HUES48 (cell line): ENCODE measurements around the gene SKIL.
A peak's percentile ranks its signal among the peaks of the same experiment; 100 is the strongest.

Experiments used
- H3K27ac ChIP-seq: one replicate; pipeline ENCODE4 v1.7.0; 2013; ENCODE audit warnings: low read depth, low read length, inconsistent platforms
- H3K27me3 ChIP-seq: 2 replicates; pipeline ENCODE4 v1.6.1; 2013; ENCODE audit warnings: mild to moderate bottlenecking, low read length; ENCODE audit not compliant: control insufficient read depth, insufficient read depth
- H3K36me3 ChIP-seq: 2 replicates; pipeline ENCODE4 v1.6.1; 2013; ENCODE audit warnings: low read length; ENCODE audit not compliant: control insufficient read depth, insufficient read depth
- H3K4me1 ChIP-seq: 2 replicates; pipeline ENCODE4 v1.6.1; 2013; ENCODE audit warnings: mild to moderate bottlenecking, low read length; ENCODE audit not compliant: control insufficient read depth, insufficient read depth
- H3K4me3 ChIP-seq: 2 replicates; pipeline ENCODE4 v1.5.1; 2013; ENCODE audit warnings: mild to moderate bottlenecking, low read depth, low read length
- H3K9ac ChIP-seq: 2 replicates; pipeline ENCODE4 v1.6.1; 2013; ENCODE audit warnings: mild to moderate bottlenecking, low read depth, low read length, moderate library complexity
- H3K9me3 ChIP-seq: 2 replicates; pipeline ENCODE4 v1.6.1; 2013; ENCODE audit warnings: low read length; ENCODE audit not compliant: control insufficient read depth, insufficient read depth

Gene SKIL

GRCh38 chr3:170352936-170353335 lies 4.6 kb upstream of the SKIL start:
- H3K36me3 ChIP-seq, result no peaks in the 10 kb centered on the region
- H3K27ac ChIP-seq, result no peak overlapping the region
- H3K4me3 ChIP-seq, result no peak overlapping the region
- H3K27me3 ChIP-seq, result no peaks in the 10 kb centered on the region
- H3K4me1 ChIP-seq, result peaks cover 24% of the 10 kb centered on the region
- H3K9ac ChIP-seq, result no peak overlapping the region
- H3K9me3 ChIP-seq, result no peaks in the 10 kb centered on the region

- H3K9ac ChIP-seq, result no peak overlapping the region
- no peaks in the 10 kb centered on the region for H3K9me3 ChIP-seq
- no peaks in the 10 kb centered on the region for H3K36me3 ChIP-seq
- H3K4me1 ChIP-seq, result peaks cover 24% of the 10 kb centered on the region
- H3K27ac ChIP-seq, result no peak overlapping the region
- H3K4me3 ChIP-seq, result no peak overlapping the region
- no peaks in the 10 kb centered on the region for H3K27me3 ChIP-seq
These were observed 4.0 kb upstream of the SKIL start for GRCh38 chr3:170353485-170353884.

- H3K4me3 ChIP-seq, result peak overlapping the region; percentile 51
- H3K27ac ChIP-seq, result peak overlapping the region; percentile 95
- H3K4me1 ChIP-seq, result peaks cover 24% of the 10 kb centered on the region
- H3K27me3 ChIP-seq, result no peaks in the 10 kb centered on the region
- no peaks in the 10 kb centered on the region for H3K9me3 ChIP-seq
- peaks cover 4% of the 10 kb centered on the region for H3K36me3 ChIP-seq
- no peak overlapping the region for H3K9ac ChIP-seq
These were observed 2.8 kb upstream of the SKIL start for GRCh38 chr3:170354760-170355159.

GRCh38 chr3:170355738-170356595 lies 1.5 kb upstream of the SKIL start:
- Histone ChIP-seq H3K4me1 (peaks cover 36% of the 10 kb centered on the region), H3K9me3 (no peaks in the 10 kb centered on the region), H3K36me3 (peaks cover 16% of the 10 kb centered on the region), H3K27me3 (no peaks in the 10 kb centered on the region), H3K27ac (peak overlapping the region; percentile 95), H3K9ac (peak overlapping the region; percentile 68), H3K4me3 (peak overlapping the region; percentile 71)

GRCh38 chr3:170356596-170357175 lies 829 bp upstream of the SKIL start:
- Histone ChIP-seq H3K9me3 (no peaks in the 10 kb centered on the region), H3K36me3 (peaks cover 23% of the 10 kb centered on the region), H3K27me3 (no peaks in the 10 kb centered on the region), H3K4me3 (peak overlapping the region; percentile 71), H3K4me1 (peaks cover 41% of the 10 kb centered on the region), H3K9ac (peak overlapping the region; percentile 68), H3K27ac (peak overlapping the region; percentile 95)

GRCh38 chr3:170358042-170359010 lies 811 bp downstream of the SKIL start:
- H3K4me3 ChIP-seq, result peak overlapping the region; percentile 90
- peaks cover 39% of the 10 kb centered on the region for H3K36me3 ChIP-seq
- no peaks in the 10 kb centered on the region for H3K9me3 ChIP-seq
- peak overlapping the region; percentile 98 for H3K27ac ChIP-seq
- peak overlapping the region; percentile 87 for H3K9ac ChIP-seq
- H3K27me3 ChIP-seq, result no peaks in the 10 kb centered on the region
- peaks cover 39% of the 10 kb centered on the region for H3K4me1 ChIP-seq

GRCh38 chr3:170359178-170359704 lies 1.7 kb downstream of the SKIL start:
- peak overlapping the region; percentile 90 for H3K4me3 ChIP-seq
- peak overlapping the region; percentile 98 for H3K27ac ChIP-seq
- no peaks in the 10 kb centered on the region for H3K9me3 ChIP-seq
- no peaks in the 10 kb centered on the region for H3K27me3 ChIP-seq
- H3K4me1 ChIP-seq, result peaks cover 37% of the 10 kb centered on the region
- peaks cover 47% of the 10 kb centered on the region for H3K36me3 ChIP-seq
- peak overlapping the region; percentile 87 for H3K9ac ChIP-seq

GRCh38 chr3:170360466-170360865 lies 3.0 kb downstream of the SKIL start:
- Histone ChIP-seq H3K4me1 (peaks cover 25% of the 10 kb centered on the region), H3K9me3 (no peaks in the 10 kb centered on the region), H3K27me3 (no peaks in the 10 kb centered on the region), H3K9ac (peak overlapping the region; percentile 87; the same call in 1 of the 2 replicates), H3K36me3 (peaks cover 59% of the 10 kb centered on the region), H3K4me3 (peak overlapping the region; percentile 90), H3K27ac (peak overlapping the region; percentile 62)

- Histone ChIP-seq H3K27ac (peak overlapping the region; percentile 62), H3K27me3 (no peaks in the 10 kb centered on the region), H3K9me3 (no peaks in the 10 kb centered on the region), H3K4me1 (peaks cover 21% of the 10 kb centered on the region; the same call in 1 of the 2 replicates), H3K9ac (peak overlapping the region; percentile 87; the same call in 1 of the 2 replicates), H3K4me3 (peak overlapping the region; percentile 90), H3K36me3 (peaks cover 63% of the 10 kb centered on the region)
These were observed 3.4 kb downstream of the SKIL start for GRCh38 chr3:170360916-170361315.

- no peaks in the 10 kb centered on the region for H3K9me3 ChIP-seq
- H3K9ac ChIP-seq, result peak overlapping the region; percentile 42; the same call in 1 of the 2 replicates
- H3K36me3 ChIP-seq, result peaks cover 69% of the 10 kb centered on the region
- peaks cover 21% of the 10 kb centered on the region; the same call in 1 of the 2 replicates for H3K4me1 ChIP-seq
- peak overlapping the region; percentile 90 for H3K4me3 ChIP-seq
- no peaks in the 10 kb centered on the region for H3K27me3 ChIP-seq
- no peak overlapping the region for H3K27ac ChIP-seq
These were observed 4.2 kb downstream of the SKIL start for GRCh38 chr3:170361711-170362110.
